DOHH2 (cell line): Measurements from ENCODE around the gene AURKB.
"Not testable (repeated sequence)": the region's sequence is repeated elsewhere in the genome, so short reads cannot be mapped to it uniquely, and the experiment has no call there.

Source experiments
- H3F3A ChIP-seq: fragments of 200-600 bp; sonication (generic), shearing (Covaris generic); 2 replicates; pipeline ENCODE4 v1.6.0; 2016; ENCODE audit warnings: antibody characterized with exemption, mild to moderate bottlenecking; ENCODE audit not compliant: control insufficient read depth, insufficient read depth
- H3K27ac ChIP-seq: fragments of 200-600 bp; sonication (generic); 2 replicates; pipeline ENCODE4 v1.5.1; 2014; ENCODE audit warnings: low read depth, mild to moderate bottlenecking, low read length, moderate library complexity
- H3K27me3 ChIP-seq: fragments of 200-600 bp; sonication (generic); 2 replicates; pipeline ENCODE4 v1.6.1; 2014; ENCODE audit warnings: mild to moderate bottlenecking, low read length, mixed read lengths; ENCODE audit not compliant: control insufficient read depth
- H3K36me3 ChIP-seq: fragments of 200-600 bp; sonication (generic); 2 replicates; pipeline ENCODE4 v1.6.1; 2014; ENCODE audit warnings: mild to moderate bottlenecking, low read length, moderate library complexity, mixed read lengths; ENCODE audit not compliant: control insufficient read depth
- H3K4me1 ChIP-seq: fragments of 200-600 bp; sonication (generic); 2 replicates; pipeline ENCODE4 v1.6.1; 2014; ENCODE audit warnings: mild to moderate bottlenecking, low read length, mixed read lengths; ENCODE audit not compliant: control insufficient read depth
- H3K4me2 ChIP-seq: fragments of 200-600 bp; sonication (generic); 2 replicates; pipeline ENCODE4 v1.6.0; 2014; ENCODE audit warnings: mild to moderate bottlenecking, low read length, moderate library complexity
- H3K4me3 ChIP-seq: fragments of 200-600 bp; sonication (generic); 2 replicates; pipeline ENCODE4 v1.5.1; 2014; ENCODE audit warnings: mild to moderate bottlenecking, low read length, mixed read lengths
- H3K79me2 ChIP-seq: fragments of 200-600 bp; sonication (generic); 2 replicates; pipeline ENCODE4 v1.6.1; 2014; ENCODE audit warnings: mild to moderate bottlenecking, low read length, mixed read lengths; ENCODE audit not compliant: control insufficient read depth
- H3K9me2 ChIP-seq: fragments of 200-600 bp; sonication (generic); replicated peaks from 2 replicates; pipeline ENCODE4 v1.6.1; 2014; ENCODE audit warnings: mild to moderate bottlenecking, low read length, mixed read lengths; ENCODE audit not compliant: control insufficient read depth
- H3K9me3 ChIP-seq: fragments of 200-600 bp; sonication (generic); 2 replicates; pipeline ENCODE4 v1.6.1; 2014; ENCODE audit warnings: antibody characterized with exemption, low read length, mixed read lengths; ENCODE audit not compliant: control insufficient read depth, insufficient read depth
- H4K20me1 ChIP-seq: fragments of 200-600 bp; sonication (generic); 2 replicates; pipeline ENCODE4 v1.6.0; 2014; ENCODE audit warnings: low read depth, mild to moderate bottlenecking, antibody characterized with exemption, low read length, moderate library complexity; ENCODE audit not compliant: control insufficient read depth, insufficient read depth
- EZH2phosphoT487 ChIP-seq: fragments of 200-600 bp; sonication (generic); IDR thresholded peaks from 2 replicates; pipeline ENCODE4 v1.6.1; 2017; ENCODE audit warnings: borderline replicate concordance, mild to moderate bottlenecking, antibody characterized with exemption, low read length, moderate library complexity, mixed read lengths
- TF ChIP-seq, protein P1 (sequence below): fragments of 200-600 bp; sonication (generic); IDR thresholded peaks from one replicate; pipeline ENCODE4 v1.5.1; 2014; ENCODE audit warnings: antibody characterized with exemption, mild to moderate bottlenecking, low read depth, low read length; ENCODE audit not compliant: poor library complexity, severe bottlenecking

The AURKB gene

DNA sequence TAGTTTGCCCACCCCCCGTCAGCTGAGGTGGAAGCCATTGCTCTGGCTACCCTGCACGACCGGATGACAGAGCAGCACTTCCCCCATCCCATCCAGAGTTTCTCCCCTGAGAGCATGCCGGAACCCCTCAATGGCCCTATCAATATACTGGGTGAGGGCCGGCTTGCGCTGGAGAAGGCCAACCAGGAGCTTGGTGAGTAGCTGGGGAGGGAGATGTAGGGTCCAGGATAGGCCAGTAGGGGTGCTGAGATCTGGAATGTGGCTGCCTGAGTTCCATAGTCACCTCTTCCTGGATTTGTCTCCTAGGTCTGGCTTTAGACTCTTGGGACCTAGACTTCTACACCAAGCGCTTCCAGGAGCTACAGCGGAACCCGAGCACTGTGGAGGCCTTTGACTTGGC lies 45.1 kb upstream of the AURKB start:
- TF ChIP-seq EZH2phosphoT487: no peak
- TF ChIP-seq, protein P1, sequence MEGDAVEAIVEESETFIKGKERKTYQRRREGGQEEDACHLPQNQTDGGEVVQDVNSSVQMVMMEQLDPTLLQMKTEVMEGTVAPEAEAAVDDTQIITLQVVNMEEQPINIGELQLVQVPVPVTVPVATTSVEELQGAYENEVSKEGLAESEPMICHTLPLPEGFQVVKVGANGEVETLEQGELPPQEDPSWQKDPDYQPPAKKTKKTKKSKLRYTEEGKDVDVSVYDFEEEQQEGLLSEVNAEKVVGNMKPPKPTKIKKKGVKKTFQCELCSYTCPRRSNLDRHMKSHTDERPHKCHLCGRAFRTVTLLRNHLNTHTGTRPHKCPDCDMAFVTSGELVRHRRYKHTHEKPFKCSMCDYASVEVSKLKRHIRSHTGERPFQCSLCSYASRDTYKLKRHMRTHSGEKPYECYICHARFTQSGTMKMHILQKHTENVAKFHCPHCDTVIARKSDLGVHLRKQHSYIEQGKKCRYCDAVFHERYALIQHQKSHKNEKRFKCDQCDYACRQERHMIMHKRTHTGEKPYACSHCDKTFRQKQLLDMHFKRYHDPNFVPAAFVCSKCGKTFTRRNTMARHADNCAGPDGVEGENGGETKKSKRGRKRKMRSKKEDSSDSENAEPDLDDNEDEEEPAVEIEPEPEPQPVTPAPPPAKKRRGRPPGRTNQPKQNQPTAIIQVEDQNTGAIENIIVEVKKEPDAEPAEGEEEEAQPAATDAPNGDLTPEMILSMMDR: no peak
- Histone ChIP-seq H3K4me2 (no peak overlapping the region), H3K27ac (no peak overlapping the region), H4K20me1 (no peaks in the 10 kb centered on the region; the same call in 1 of the 2 replicates), H3K79me2 (peaks cover 32% of the 10 kb centered on the region), H3K4me1 (peaks cover 3% of the 10 kb centered on the region), H3K4me3 (no peak overlapping the region), H3K36me3 (peaks cover 66% of the 10 kb centered on the region), H3F3A (no peaks in the 10 kb centered on the region), H3K9me3 (no peaks in the 10 kb centered on the region), H3K9me2 (no peaks in the 10 kb centered on the region), H3K27me3 (no peaks in the 10 kb centered on the region)

DNA sequence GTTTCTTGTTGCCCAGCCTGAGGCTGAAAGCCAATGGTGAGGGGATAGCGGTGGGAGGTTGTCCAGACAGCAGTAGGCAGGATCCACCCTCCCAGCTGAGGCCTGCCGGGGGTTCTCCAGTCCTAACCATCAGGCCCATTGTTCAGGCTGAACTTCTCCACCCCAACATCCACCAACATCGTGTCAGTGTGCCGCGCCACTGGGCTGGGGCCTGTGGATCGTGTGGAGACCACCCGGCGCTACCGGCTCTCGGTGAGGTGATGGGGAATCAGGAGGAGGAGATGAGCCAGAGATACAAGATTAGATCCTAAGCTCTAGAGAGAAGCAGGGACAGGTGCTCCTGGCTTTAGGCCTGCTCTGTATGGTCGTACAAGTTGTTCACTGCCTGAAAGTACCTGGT lies 44.5 kb upstream of the AURKB start:
- Histone ChIP-seq H3K27me3 (no peaks in the 10 kb centered on the region), H3K36me3 (peaks cover 60% of the 10 kb centered on the region), H3F3A (no peaks in the 10 kb centered on the region), H3K4me1 (peaks cover 9% of the 10 kb centered on the region), H3K9me2 (no peaks in the 10 kb centered on the region), H3K27ac (no peak overlapping the region), H3K79me2 (peaks cover 39% of the 10 kb centered on the region), H3K4me3 (no peak overlapping the region), H3K4me2 (no peak overlapping the region), H4K20me1 (no peaks in the 10 kb centered on the region; the same call in 1 of the 2 replicates), H3K9me3 (no peaks in the 10 kb centered on the region)
- TF ChIP-seq, protein P1: no peak
- no peak for TF ChIP-seq EZH2phosphoT487

DNA sequence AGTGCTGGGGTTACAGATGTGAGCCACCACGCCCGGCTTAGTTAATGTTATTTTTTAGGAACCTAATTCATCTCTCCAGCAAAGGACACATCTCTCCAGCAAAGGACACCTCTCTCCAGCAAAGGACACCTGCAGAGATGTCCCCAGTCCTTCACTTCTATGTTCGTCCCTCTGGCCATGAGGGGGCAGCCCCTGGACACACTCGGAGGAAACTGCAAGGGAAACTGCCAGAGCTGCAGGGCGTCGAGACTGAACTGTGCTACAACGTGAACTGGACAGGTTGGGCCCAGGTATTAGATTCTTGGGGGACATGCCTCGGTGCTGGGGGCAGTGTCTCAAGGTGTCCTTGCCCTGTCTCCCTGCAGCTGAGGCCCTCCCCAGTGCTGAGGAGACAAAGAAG lies 43.4 kb upstream of the AURKB start:
- Histone ChIP-seq H3K27ac (no peak overlapping the region), H3K4me3 (no peak overlapping the region), H3K9me3 (no peaks in the 10 kb centered on the region), H3K36me3 (peaks cover 62% of the 10 kb centered on the region), H3F3A (peaks cover 2% of the 10 kb centered on the region), H3K4me1 (peaks cover 10% of the 10 kb centered on the region), H3K79me2 (peaks cover 49% of the 10 kb centered on the region), H3K27me3 (no peaks in the 10 kb centered on the region), H4K20me1 (no peaks in the 10 kb centered on the region; the same call in 1 of the 2 replicates), H3K4me2 (no peak overlapping the region), H3K9me2 (no peaks in the 10 kb centered on the region)
- TF ChIP-seq, protein P1: no peak
- no peak for TF ChIP-seq EZH2phosphoT487

DNA sequence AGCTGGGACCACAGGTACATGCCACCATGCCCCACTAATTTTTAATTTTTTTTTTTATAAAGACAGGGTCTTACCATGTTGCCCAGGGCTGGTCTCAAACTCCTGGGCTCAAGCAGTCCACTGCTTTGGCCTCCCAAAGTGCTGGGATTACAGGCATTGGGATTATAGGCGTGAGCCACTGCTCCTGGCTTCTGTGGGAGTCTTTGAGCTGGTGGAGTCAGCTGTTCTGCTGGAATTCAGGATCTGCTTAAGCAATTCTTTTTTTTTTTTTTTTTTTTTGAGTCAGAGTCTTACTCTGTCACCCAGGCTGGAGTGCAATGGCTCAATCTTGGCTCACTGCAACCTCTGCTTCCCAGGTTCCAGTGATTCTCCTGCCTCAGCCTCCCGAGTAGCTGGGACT lies 41.0 kb upstream of the AURKB start:
- not testable (repeated sequence) for H3K27me3 ChIP-seq, H3K9me2 ChIP-seq, H3K9me3 ChIP-seq, H3K27ac ChIP-seq, H3K4me3 ChIP-seq, H3K4me2 ChIP-seq, H4K20me1 ChIP-seq
- Histone ChIP-seq H3K79me2 (peaks cover 54% of the 10 kb centered on the region), H3F3A (peaks cover 20% of the 10 kb centered on the region), H3K36me3 (peaks cover 50% of the 10 kb centered on the region), H3K4me1 (peaks cover 15% of the 10 kb centered on the region)
